Activated effector memory CD4-positive, alpha-beta T cell treated with Interleukin-2 at 50 U/mL for 16 hours (primary cell): ENCODE data around the gene EHBP1L1.

Experiments
- DNase-seq: peaks from one replicate; pipeline ENCODE4 v3.0.0-alpha.2; 2020

The EHBP1L1 gene

DNA sequence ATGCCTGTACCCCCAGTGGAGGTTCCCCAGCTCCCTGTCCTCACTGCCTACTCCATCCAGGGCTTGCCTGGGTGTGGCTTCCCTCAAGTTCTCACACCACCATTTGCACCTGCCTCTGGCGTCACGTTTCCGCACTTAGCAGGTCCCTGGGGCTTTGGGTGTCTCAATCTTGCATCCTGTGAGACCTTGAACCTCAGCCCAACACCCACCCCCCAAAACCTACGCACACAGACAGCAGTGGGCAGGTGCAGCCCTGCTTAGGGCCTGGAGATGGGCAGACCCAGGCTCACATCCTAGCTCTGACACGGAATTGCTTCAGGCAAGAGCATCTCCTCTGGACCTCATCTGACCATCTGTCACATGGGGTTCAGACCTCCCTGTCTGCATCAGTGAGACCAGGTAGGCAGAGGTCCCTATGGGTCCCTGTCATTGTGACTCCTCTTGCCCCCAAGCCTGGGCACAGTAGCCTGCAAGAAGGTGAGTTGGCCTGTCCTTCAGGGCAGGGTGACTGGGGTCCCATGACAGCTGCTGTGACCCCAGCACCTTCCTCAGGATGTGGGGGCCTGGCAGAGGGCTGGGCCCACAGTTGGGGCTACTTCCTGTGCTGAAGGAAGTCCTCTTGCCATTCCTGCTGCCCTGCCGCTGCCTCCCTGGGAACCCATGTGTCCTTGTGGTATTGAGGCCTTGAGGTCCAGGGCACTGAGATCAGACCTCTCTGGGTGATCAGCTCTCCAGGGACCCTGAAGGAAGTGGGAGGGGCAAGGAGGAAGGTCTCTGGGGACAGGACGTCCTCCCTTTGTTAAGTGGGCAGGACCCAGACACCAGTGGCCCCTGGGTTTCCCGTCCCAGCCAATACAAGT, 64.0 kb downstream of the EHBP1L1 start:
- DNase-seq: peak; percentile 63

DNA sequence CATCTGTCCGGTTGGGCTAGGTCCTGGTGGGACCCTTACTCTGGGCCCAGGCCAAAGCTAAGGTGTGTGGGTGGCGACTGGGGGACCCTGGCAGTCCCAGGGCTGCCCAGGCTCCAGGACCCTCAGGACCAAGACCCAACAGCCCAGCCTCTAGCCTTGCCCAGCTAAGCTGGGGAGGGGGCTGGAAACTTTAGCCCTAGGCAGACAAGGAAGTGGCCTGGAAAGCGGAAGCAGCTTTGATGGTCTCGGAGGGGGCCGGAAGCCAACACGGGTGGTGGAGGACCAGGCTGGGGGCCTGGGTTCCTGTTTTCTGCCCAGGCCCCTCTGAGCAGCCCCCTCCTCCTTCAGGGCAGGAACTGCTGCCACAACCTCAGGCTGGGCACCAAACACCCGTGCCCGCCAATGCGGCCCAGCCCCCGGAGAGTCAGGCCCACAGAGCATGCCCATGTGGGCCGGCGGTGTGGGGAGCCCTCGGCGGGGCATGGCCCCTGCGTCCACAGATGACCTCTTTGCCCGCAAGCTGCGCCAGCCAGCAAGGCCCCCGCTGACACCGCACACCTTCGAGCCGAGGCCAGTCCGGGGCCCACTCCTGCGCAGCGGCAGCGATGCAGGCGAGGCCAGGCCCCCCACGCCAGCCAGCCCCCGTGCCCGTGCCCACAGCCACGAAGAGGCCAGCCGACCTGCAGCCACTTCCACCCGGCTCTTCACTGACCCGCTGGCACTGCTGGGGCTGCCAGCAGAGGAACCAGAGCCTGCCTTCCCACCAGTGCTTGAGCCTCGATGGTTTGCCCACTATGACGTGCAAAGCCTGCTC, 64.8 kb downstream of the EHBP1L1 start:
- DNase-seq: peak; percentile 16

DNA sequence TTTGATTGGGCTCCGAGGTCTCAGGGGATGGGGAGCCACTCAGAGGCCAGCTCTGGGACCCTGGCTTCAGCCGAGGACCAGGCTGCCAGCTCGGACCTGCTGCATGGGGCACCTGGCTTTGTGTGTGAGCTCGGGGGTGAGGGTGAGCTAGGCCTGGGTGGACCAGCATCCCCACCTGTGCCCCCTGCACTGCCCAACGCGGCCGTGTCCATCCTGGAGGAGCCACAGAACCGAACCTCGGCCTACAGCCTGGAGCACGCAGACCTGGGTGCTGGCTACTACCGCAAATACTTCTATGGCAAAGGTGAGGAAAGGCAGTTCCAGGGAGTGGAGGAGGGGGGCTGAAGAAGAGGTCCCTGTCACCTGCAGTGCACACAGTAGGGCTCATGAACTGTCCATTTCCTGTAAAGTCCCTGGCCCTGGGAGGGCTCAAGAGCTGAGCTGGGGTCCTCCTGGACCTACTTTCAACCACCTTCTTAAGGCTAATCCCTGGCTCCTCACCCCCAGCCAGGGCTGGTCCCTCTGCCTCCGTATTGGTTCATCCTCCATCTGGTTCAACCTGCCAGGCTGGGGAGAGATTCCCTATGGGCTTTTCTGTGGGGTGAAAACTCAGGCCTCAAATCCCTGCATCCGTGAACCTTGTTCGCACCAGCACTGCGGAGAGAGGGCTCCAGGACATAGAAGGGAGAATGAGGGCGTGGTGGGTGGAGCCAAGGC, 65.6 kb downstream of the EHBP1L1 start:
- DNase-seq: no peak
